ENCODE results near the gene OR7G3. TPM values are rescaled to one million over a fixed set of nuclear protein-coding genes. Genes with fewer than 3 reads are reported as not detected.

The OR7G3 gene
- total RNA-seq, 1 experiment from 2014 or later = not detected

DNA sequence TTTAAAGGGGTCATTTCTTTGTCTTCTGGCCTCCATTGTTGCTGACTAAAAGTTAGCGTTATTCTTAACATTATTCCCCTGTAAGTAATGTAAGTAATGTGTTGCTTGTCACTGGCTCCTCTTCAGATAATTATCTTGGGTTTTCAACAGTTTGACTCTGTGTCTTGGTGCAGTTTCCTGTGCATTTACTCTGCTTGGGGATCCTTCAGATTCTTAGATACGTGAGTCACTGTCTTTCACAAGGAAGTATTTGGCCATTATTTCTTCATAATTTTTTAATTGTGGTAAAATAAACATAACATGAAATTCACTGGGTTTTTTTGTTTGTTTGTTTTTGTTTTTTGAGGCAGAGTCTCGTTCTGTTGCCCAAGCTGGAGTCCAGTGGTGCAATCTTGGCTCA is 38.5 kb upstream of the OR7G3 start:
- no TSS peak for BruUV-seq (replicated peaks)
- intact Hi-C loops (cut with micrococcal nuclease; ENCODE audit: unreplicated experiment) = no loop called here
- DNase-seq = no peak
- CTCF ChIA-PET = no interaction called here
- no peaks in the 10 kb centered on the region for H3K4me1 Mint-ChIP-seq (ENCODE audit: low read depth, unreplicated experiment)
- no peaks in the 10 kb centered on the region for H3K27me3 Mint-ChIP-seq (ENCODE audit: unreplicated experiment)
- peaks cover 53% of the 10 kb centered on the region for H3K36me3 Mint-ChIP-seq (ENCODE audit: insufficient read depth, unreplicated experiment)
- TF ChIP-seq, protein P1, sequence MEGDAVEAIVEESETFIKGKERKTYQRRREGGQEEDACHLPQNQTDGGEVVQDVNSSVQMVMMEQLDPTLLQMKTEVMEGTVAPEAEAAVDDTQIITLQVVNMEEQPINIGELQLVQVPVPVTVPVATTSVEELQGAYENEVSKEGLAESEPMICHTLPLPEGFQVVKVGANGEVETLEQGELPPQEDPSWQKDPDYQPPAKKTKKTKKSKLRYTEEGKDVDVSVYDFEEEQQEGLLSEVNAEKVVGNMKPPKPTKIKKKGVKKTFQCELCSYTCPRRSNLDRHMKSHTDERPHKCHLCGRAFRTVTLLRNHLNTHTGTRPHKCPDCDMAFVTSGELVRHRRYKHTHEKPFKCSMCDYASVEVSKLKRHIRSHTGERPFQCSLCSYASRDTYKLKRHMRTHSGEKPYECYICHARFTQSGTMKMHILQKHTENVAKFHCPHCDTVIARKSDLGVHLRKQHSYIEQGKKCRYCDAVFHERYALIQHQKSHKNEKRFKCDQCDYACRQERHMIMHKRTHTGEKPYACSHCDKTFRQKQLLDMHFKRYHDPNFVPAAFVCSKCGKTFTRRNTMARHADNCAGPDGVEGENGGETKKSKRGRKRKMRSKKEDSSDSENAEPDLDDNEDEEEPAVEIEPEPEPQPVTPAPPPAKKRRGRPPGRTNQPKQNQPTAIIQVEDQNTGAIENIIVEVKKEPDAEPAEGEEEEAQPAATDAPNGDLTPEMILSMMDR (IDR thresholded peaks at IDR 0.05; ENCODE audit: unreplicated experiment) = no peak
- no peak overlapping the region for H3K4me3 Mint-ChIP-seq (ENCODE audit: low read depth, unreplicated experiment)
- no peak overlapping the region for H3K27ac Mint-ChIP-seq (ENCODE audit: unreplicated experiment)
- H3K9me3 Mint-ChIP-seq (ENCODE audit: low read depth, unreplicated experiment) = peaks cover 7% of the 10 kb centered on the region

DNA sequence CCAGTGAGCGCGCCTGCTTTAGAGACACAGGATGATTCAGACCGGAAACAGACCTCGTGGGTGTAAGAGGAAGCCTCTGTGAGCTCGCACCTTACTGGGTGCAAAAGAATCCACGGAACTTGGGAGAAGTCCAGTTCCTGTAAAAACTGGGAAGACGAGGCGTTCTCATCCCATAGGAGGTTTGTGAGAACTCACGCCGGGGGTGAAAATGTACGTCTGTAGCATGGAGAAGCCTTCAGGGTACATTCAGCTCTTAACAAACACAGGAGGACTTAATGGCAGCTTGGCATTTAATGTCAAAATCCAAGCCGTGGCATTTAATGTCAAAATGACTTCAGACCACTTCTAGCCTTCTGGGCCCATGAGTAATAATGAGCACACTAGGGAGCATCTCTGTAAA is 34.7 kb upstream of the OR7G3 start:
- no peaks in the 10 kb centered on the region for H3K4me1 Mint-ChIP-seq (ENCODE audit: low read depth, unreplicated experiment)
- BruUV-seq (replicated peaks) = no TSS peak
- H3K27me3 Mint-ChIP-seq (ENCODE audit: unreplicated experiment) = no peaks in the 10 kb centered on the region

DNA sequence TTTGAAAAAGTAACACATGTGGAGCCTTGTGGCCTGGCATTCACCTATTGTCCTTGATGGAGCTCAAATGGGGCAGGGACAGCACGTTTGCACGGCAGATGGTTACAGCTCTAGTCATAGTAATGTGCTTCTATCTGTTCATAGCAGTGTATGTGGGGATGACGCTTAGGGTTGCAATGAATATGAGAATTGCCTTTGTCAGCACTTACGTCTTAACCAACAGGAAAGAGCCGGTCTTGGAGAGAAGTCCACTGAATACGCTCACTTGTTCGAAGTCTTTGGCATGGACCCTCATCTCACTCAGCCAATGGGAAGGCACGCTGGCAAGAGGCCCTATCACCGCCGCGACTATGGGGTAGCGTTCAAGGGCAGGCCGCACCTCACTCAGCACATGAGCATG is 33.1 kb upstream of the OR7G3 start:
- BruUV-seq (replicated peaks) = no TSS peak
- no peaks in the 10 kb centered on the region for H3K4me1 Mint-ChIP-seq (ENCODE audit: low read depth, unreplicated experiment)
- CTCF ChIA-PET = no interaction called here
- no peaks in the 10 kb centered on the region for H3K27me3 Mint-ChIP-seq (ENCODE audit: unreplicated experiment)
- peaks cover 83% of the 10 kb centered on the region for H3K36me3 Mint-ChIP-seq (ENCODE audit: insufficient read depth, unreplicated experiment)
- no peak for DNase-seq
- intact Hi-C loops (cut with micrococcal nuclease; ENCODE audit: unreplicated experiment) = no loop called here
- TF ChIP-seq, protein P1 (IDR thresholded peaks at IDR 0.05; ENCODE audit: unreplicated experiment) = no peak
- H3K27ac Mint-ChIP-seq (ENCODE audit: unreplicated experiment) = peak overlapping the region; percentile 42
- H3K4me3 Mint-ChIP-seq (ENCODE audit: low read depth, unreplicated experiment) = no peak overlapping the region
- peaks cover 10% of the 10 kb centered on the region for H3K9me3 Mint-ChIP-seq (ENCODE audit: low read depth, unreplicated experiment)

More for the DNA sequence above, 34.7 kb upstream of the OR7G3 start:
- Mint-ChIP-seq H3K9me3 (ENCODE audit: low read depth, unreplicated experiment) (peaks cover 5% of the 10 kb centered on the region), H3K36me3 (ENCODE audit: insufficient read depth, unreplicated experiment) (peaks cover 82% of the 10 kb centered on the region), H3K27ac (ENCODE audit: unreplicated experiment) (no peak overlapping the region), H3K4me3 (ENCODE audit: low read depth, unreplicated experiment) (no peak overlapping the region)
- CTCF ChIA-PET = interaction anchor here (0.6 kb wide), 1 partner anchor 801 kb away, joined by 3 read pairs; no protein-coding TSS in a partner anchor
- intact Hi-C loops (cut with micrococcal nuclease; ENCODE audit: unreplicated experiment) = no loop called here
- TF ChIP-seq, protein P1 (IDR thresholded peaks at IDR 0.05; ENCODE audit: unreplicated experiment) = no peak
- no peak for DNase-seq

DNA sequence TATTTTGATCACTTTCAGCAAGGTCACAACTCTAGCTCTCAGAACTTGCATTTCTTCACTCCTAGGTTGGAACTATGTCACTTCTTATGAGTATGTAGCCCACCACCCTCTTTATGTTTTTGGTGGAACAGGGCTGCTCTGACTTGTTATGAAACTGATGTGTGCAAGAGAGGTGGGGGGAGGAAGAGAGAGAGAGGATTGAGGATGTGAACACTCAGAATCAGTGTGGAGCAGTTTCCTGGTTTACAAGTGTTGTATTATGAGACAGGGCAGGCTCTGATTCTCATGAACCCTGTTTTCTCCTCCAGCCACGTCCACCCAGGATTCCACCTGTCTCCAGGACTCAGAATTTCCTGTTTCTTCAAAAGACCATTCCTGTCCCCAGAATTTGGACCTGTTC is 29.6 kb upstream of the OR7G3 start:
- no peaks in the 10 kb centered on the region for H3K27me3 Mint-ChIP-seq (ENCODE audit: unreplicated experiment)
- no TSS peak for BruUV-seq (replicated peaks)
- no peak overlapping the region for H3K4me3 Mint-ChIP-seq (ENCODE audit: low read depth, unreplicated experiment)

More for the DNA sequence above, 29.6 kb upstream of the OR7G3 start:
- peaks cover 15% of the 10 kb centered on the region for H3K9me3 Mint-ChIP-seq (ENCODE audit: low read depth, unreplicated experiment)
- TF ChIP-seq, protein P1 (IDR thresholded peaks at IDR 0.05; ENCODE audit: unreplicated experiment) = no peak
- H3K4me1 Mint-ChIP-seq (ENCODE audit: low read depth, unreplicated experiment) = no peaks in the 10 kb centered on the region
- no peak for DNase-seq
- H3K36me3 Mint-ChIP-seq (ENCODE audit: insufficient read depth, unreplicated experiment) = peaks cover 76% of the 10 kb centered on the region
- no peak overlapping the region for H3K27ac Mint-ChIP-seq (ENCODE audit: unreplicated experiment)
- CTCF ChIA-PET = no interaction called here
- intact Hi-C loops (cut with micrococcal nuclease; ENCODE audit: unreplicated experiment) = no loop called here

Measured in Calu3 (cell line).